ENCODE measurements around the gene BARD1. TPM values are rescaled to one million over a fixed set of nuclear protein-coding genes. Genes with fewer than 3 reads are reported as not detected.

The BARD1 gene
- total and polyA plus RNA-seq, 2 of the 13 experiments (the other 11 are each of a cell fraction or from before 2014, with no cell fraction given), result 5.3 to 30.4 TPM

GRCh38 chr2:214856137-214856536 lies 46.7 kb upstream of the BARD1 start:
- no peaks in the 10 kb centered on the region for H3K36me3 ChIP-seq (replicated peaks in 1 of 2; ENCODE audit: control insufficient read depth in 1 of 2, insufficient read depth in 2 of 2, low read length in 2 of 2)
- no peak overlapping the region for H3K9ac ChIP-seq (ENCODE audit: insufficient read depth, low read depth, low read length)
- H3K4me3 ChIP-seq (replicated peaks in 1 of 3; ENCODE audit: insufficient read depth in 1 of 3, low read depth in 2 of 3, low read length in 3 of 3), result no peak overlapping the region
- no peaks in the 10 kb centered on the region for H4K20me1 ChIP-seq (ENCODE audit: insufficient read depth, low read length)
- in situ Hi-C loops (cut with HindIII; ENCODE audit: extremely low pct_ligation_motif_present, low pct_unique_long_range_greater_than_20kb) (no loop called here), intact Hi-C loops (cut with micrococcal nuclease; ENCODE audit: unreplicated experiment) (no loop called here)
- H3K79me2 ChIP-seq (ENCODE audit: insufficient read depth, low read length), result no peaks in the 10 kb centered on the region
- ChIA-PET CTCF (ENCODE audit: low intra/inter-chr PET ratio, low total read pairs) (no interaction called here), POLR2A (no interaction called here)
- H3K4me2 ChIP-seq (ENCODE audit: low read depth, low read length), result no peak overlapping the region
- no peak overlapping the region for H2AFZ ChIP-seq (ENCODE audit: low read length)
- DNase-seq (ENCODE audit: low spot score), result no peak
- no peaks in the 10 kb centered on the region for H3K9me3 ChIP-seq (ENCODE audit: low read length)
- no peak overlapping the region for H3K27ac ChIP-seq (ENCODE audit: extremely low read length, insufficient read depth, low read length)
- WGBS (ENCODE audit: low lambda C conversion rate), result 43% methylated on average over 3 of the region's 3 CpGs
- TF ChIP-seq ZZZ3 (CRISPR knock-in tag; IDR thresholded peaks at IDR 0.05; ENCODE audit: borderline replicate concordance) (no peak), SRF (IDR thresholded peaks at IDR 0.05; ENCODE audit: low read depth, low read length) (no peak), RFXANK (CRISPR knock-in tag; IDR thresholded peaks at IDR 0.05) (no peak), PHF5A (CRISPR knock-in tag; IDR thresholded peaks at IDR 0.05; ENCODE audit: low read depth, unreplicated experiment) (no peak), ZBTB44 (CRISPR knock-in tag; IDR thresholded peaks at IDR 0.05) (no peak), ATRX (CRISPR knock-in tag; IDR thresholded peaks at IDR 0.05; ENCODE audit: borderline replicate concordance) (no peak), YEATS2 (CRISPR knock-in tag; IDR thresholded peaks at IDR 0.05; ENCODE audit: borderline replicate concordance) (no peak), ZNF607 (CRISPR knock-in tag; IDR thresholded peaks at IDR 0.05; ENCODE audit: borderline replicate concordance) (no peak), ZNF878 (CRISPR knock-in tag; IDR thresholded peaks at IDR 0.05) (no peak), TOE1 (CRISPR knock-in tag; IDR thresholded peaks at IDR 0.05) (no peak), ZNF225 (CRISPR knock-in tag; IDR thresholded peaks at IDR 0.05) (no peak)
- H3K4me1 ChIP-seq (ENCODE audit: insufficient read depth, low read length), result peaks cover 34% of the 10 kb centered on the region
- H3K27me3 ChIP-seq (ENCODE audit: control insufficient read depth in 1 of 2, insufficient read depth in 2 of 2, low read length in 2 of 2), result no peaks in the 10 kb centered on the region
- no TSS peak for BruUV-seq (replicated peaks)
- no peak for ATAC-seq
- no peak for FAIRE-seq
